GM23338 (cell line): ENCODE measurements around the gene NFAT5.

Source experiments
- EZH2 ChIP-seq: fragments of 200-600 bp; sonication (generic); IDR thresholded peaks from one replicate; pipeline ENCODE4 v1.8.0; 2017; ENCODE audit warnings: antibody characterized with exemption, mild to moderate bottlenecking, low read depth; ENCODE audit not compliant: unreplicated experiment
- POLR2AphosphoS5 ChIP-seq: IDR thresholded peaks from 2 replicates; pipeline ENCODE4 v1.6.1; 2016; ENCODE audit warnings: antibody characterized with exemption, low read depth
- STAT1 ChIP-seq: IDR thresholded peaks from one replicate; pipeline ENCODE4 v1.6.1; 2016; ENCODE audit warnings: antibody characterized with exemption; ENCODE audit not compliant: unreplicated experiment
- ZNF331 ChIP-seq: fragments of 250-450 bp; sonication (Bioruptor Pico); IDR thresholded peaks from 2 replicates; pipeline ENCODE4 v1.5.0; 2020; ENCODE audit warnings: low read depth, mild to moderate bottlenecking, moderate library complexity
- TF ChIP-seq, protein P1 (sequence below), 2 experiments: fragments of 200-600 bp in 1 of 2; sonication (generic) in 1 of 2; conservative IDR thresholded peaks; 2 replicates each; pipeline versions ENCODE4 v1.5.1 to v1.6.1; 2016 to 2017; ENCODE audit warnings: antibody characterized with exemption in 2 of 2, low read depth in 2 of 2, mild to moderate bottlenecking in 2 of 2, moderate library complexity in 1 of 2
- TF ChIP-seq, protein P2 (sequence below): IDR thresholded peaks from one replicate; pipeline ENCODE4 v1.6.1; 2018; ENCODE audit warnings: antibody characterized with exemption; ENCODE audit not compliant: unreplicated experiment

DNA sequence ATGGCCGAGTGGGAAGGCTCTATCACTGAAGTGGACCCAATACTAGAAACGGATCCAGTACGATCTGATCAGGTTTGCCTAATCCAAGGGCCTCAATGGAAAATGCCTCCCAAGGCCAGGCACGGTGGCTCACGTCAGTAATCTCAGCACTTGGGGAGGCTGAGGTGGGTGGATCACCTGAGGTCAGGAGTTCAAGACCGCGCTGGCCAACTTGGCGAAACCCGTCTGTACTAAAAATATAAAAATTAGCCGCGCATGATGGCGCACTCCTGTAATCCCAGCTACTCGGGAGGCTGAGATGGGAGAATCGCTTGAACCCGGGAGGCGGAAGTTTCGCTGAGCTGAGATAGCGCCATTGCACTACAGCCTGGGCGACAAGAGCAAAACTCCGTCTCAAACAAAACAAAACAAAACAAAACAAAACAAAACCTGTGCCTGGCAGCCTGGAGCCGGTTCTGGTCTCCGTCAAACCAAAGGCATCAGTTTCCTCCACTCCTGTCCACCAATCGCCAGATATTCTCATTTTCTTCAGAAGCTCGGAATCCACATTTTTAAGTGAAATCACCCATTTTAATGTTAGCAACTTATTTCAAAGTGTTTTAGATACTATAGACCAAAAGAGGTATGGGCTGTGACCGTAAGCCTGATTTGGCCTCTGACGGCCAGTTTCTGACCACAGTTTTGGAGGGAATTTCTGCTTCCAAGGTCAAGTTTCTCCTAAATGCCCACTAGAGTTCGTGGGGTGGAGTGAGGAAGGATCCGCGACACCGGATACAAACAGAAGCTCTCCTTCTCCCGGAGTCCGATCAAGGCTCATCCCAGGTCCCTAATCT lies 159.9 kb downstream of the NFAT5 start:
- TF ChIP-seq, protein P1, sequence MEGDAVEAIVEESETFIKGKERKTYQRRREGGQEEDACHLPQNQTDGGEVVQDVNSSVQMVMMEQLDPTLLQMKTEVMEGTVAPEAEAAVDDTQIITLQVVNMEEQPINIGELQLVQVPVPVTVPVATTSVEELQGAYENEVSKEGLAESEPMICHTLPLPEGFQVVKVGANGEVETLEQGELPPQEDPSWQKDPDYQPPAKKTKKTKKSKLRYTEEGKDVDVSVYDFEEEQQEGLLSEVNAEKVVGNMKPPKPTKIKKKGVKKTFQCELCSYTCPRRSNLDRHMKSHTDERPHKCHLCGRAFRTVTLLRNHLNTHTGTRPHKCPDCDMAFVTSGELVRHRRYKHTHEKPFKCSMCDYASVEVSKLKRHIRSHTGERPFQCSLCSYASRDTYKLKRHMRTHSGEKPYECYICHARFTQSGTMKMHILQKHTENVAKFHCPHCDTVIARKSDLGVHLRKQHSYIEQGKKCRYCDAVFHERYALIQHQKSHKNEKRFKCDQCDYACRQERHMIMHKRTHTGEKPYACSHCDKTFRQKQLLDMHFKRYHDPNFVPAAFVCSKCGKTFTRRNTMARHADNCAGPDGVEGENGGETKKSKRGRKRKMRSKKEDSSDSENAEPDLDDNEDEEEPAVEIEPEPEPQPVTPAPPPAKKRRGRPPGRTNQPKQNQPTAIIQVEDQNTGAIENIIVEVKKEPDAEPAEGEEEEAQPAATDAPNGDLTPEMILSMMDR (conservative IDR thresholded peaks at IDR 0.05; ENCODE audit: low read depth in 2 of 2): no peak
- TF ChIP-seq EZH2 (no peak), POLR2AphosphoS5 (no peak), STAT1 (no peak), ZNF331 (CRISPR knock-in tag) (no peak)
- TF ChIP-seq, protein P2, sequence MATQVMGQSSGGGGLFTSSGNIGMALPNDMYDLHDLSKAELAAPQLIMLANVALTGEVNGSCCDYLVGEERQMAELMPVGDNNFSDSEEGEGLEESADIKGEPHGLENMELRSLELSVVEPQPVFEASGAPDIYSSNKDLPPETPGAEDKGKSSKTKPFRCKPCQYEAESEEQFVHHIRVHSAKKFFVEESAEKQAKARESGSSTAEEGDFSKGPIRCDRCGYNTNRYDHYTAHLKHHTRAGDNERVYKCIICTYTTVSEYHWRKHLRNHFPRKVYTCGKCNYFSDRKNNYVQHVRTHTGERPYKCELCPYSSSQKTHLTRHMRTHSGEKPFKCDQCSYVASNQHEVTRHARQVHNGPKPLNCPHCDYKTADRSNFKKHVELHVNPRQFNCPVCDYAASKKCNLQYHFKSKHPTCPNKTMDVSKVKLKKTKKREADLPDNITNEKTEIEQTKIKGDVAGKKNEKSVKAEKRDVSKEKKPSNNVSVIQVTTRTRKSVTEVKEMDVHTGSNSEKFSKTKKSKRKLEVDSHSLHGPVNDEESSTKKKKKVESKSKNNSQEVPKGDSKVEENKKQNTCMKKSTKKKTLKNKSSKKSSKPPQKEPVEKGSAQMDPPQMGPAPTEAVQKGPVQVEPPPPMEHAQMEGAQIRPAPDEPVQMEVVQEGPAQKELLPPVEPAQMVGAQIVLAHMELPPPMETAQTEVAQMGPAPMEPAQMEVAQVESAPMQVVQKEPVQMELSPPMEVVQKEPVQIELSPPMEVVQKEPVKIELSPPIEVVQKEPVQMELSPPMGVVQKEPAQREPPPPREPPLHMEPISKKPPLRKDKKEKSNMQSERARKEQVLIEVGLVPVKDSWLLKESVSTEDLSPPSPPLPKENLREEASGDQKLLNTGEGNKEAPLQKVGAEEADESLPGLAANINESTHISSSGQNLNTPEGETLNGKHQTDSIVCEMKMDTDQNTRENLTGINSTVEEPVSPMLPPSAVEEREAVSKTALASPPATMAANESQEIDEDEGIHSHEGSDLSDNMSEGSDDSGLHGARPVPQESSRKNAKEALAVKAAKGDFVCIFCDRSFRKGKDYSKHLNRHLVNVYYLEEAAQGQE: no peak
